Kidney epithelial cell (primary cell): Measurements from ENCODE around the gene CCL7. TPM values are rescaled to one million over a fixed set of nuclear protein-coding genes. Genes with fewer than 3 reads are reported as not detected.

ENCODE experiments used
- DNase-seq: peaks from one replicate; pipeline ENCODE4 v3.0.0-alpha.2; 2010; ENCODE audit warnings: low read depth
- H3K27me3 ChIP-seq: 2 replicates; pipeline ENCODE4 v1.6.0; 2011; ENCODE audit warnings: low read length; ENCODE audit not compliant: control insufficient read depth, insufficient read depth
- H3K36me3 ChIP-seq: 2 replicates; pipeline ENCODE4 v1.5.1; 2011; ENCODE audit warnings: low read length; ENCODE audit not compliant: control insufficient read depth, insufficient read depth
- H3K4me3 ChIP-seq: 2 replicates; pipeline ENCODE4 v1.5.1; 2011; ENCODE audit warnings: low read depth, mild to moderate bottlenecking, control low read depth, low read length
- total RNA-seq: library from RNA; depleted of rRNA; stranded (reverse); fragments of >200 nt; gene quantifications from 2 replicates; pipeline ENCODE4 v1.2.3, GENCODE V29; 2015
- TF ChIP-seq, protein P1 (sequence below): IDR thresholded peaks from 2 replicates; pipeline ENCODE4 v1.5.1; 2011; ENCODE audit warnings: mild to moderate bottlenecking, moderate library complexity, low read length, control low read depth, inconsistent platforms; ENCODE audit not compliant: insufficient read depth, poor library complexity, severe bottlenecking

Gene CCL7
- total RNA-seq, 1 donor from 2014 or later = not detected

DNA sequence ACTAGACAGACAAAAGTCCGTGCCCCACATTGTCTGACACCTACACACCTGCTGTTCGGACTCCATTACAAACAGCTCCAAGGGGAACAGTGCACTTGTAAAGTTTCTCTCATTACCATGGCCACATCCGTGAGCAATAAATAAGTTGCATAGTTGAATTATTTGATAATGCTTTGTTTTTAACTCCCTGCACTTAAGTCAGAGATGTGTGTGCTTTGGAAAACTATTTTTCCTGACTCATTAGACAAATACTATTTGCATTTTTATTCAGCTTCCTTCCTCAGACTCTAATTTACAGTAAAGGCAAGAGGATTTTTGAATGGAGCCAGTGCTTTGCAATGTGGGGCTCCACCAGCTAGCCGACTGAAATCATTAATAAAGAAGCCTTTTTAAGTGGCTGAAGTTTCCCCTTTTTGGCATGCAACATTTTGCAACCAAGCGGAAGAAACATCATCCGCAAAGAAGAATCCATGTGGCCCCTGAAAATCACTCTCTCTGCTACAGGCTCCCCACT, 21.5 kb upstream of the CCL7 start:
- DNase-seq = peak; percentile 57
- TF ChIP-seq, protein P1, sequence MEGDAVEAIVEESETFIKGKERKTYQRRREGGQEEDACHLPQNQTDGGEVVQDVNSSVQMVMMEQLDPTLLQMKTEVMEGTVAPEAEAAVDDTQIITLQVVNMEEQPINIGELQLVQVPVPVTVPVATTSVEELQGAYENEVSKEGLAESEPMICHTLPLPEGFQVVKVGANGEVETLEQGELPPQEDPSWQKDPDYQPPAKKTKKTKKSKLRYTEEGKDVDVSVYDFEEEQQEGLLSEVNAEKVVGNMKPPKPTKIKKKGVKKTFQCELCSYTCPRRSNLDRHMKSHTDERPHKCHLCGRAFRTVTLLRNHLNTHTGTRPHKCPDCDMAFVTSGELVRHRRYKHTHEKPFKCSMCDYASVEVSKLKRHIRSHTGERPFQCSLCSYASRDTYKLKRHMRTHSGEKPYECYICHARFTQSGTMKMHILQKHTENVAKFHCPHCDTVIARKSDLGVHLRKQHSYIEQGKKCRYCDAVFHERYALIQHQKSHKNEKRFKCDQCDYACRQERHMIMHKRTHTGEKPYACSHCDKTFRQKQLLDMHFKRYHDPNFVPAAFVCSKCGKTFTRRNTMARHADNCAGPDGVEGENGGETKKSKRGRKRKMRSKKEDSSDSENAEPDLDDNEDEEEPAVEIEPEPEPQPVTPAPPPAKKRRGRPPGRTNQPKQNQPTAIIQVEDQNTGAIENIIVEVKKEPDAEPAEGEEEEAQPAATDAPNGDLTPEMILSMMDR = no peak

DNA sequence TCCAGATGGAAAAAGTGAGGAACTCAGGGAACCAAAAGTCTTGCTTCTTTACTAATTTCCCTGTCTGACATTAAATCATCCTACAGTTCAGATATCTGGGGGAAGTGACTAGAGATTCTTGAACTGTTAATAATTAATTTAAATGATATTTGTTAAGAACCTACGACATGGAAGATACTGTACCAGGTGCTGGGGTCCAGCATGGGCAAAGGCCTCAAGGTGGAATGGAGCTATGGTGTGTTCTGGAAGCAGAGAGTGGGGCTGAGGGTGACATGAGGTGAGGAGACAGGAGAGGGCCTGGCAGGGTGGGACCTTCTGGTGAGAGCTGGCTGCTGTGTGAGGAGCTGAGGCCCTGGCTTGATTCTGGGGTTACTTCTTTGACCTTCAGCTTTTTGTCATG, 21.0 kb upstream of the CCL7 start:
- no peak for DNase-seq
- H3K36me3 ChIP-seq = no peaks in the 10 kb centered on the region
- TF ChIP-seq, protein P1 = no peak
- H3K4me3 ChIP-seq = no peak overlapping the region
- H3K27me3 ChIP-seq = no peaks in the 10 kb centered on the region

More for the DNA sequence above, 21.5 kb upstream of the CCL7 start:
- H3K36me3 ChIP-seq = no peaks in the 10 kb centered on the region
- no peaks in the 10 kb centered on the region for H3K27me3 ChIP-seq
- H3K4me3 ChIP-seq = no peak overlapping the region

DNA sequence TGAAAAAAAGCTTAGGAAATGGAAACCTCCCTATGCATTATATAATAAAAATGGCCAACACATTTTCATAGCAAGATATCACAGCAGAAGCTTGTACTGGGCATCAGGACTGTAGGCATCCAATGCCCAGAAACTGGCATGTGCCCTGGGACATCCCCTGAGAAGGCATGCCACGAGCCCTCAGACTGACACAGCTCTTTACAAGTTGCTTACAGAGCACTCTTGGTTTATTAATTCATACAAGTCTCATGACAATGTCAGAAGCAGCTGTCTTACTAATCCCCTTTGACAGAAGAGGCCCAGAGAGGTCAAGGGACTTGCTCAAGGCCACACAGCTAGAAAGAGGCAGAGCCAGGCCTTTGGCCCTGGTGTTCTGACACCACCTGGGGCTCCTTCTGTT, 20.5 kb upstream of the CCL7 start:
- H3K27me3 ChIP-seq = no peaks in the 10 kb centered on the region
- H3K36me3 ChIP-seq = no peaks in the 10 kb centered on the region
- no peak for DNase-seq
- no peak overlapping the region for H3K4me3 ChIP-seq
- TF ChIP-seq, protein P1 = no peak

DNA sequence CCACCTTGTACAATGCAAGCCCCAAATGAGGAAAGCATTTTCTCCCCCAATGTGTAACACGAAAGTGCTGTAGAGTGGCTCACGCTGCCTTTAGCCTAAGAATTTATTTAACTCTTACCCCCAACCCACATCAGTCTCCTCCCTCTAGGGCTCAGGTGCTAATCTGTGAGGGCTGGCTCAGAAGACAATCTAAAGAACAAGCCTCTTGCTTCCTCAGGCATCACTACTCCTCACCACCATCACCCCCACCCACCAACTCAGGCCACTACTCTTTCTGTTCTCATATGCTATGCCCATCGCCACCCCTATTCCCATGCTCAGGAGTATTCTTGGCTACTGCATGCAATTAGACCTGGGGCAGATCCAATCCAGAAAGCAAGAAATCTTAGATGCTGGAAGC, 18.8 kb upstream of the CCL7 start:
- TF ChIP-seq, protein P1 = no peak
- no peak for DNase-seq
- no peaks in the 10 kb centered on the region for H3K36me3 ChIP-seq
- no peak overlapping the region for H3K4me3 ChIP-seq
- H3K27me3 ChIP-seq = no peaks in the 10 kb centered on the region

DNA sequence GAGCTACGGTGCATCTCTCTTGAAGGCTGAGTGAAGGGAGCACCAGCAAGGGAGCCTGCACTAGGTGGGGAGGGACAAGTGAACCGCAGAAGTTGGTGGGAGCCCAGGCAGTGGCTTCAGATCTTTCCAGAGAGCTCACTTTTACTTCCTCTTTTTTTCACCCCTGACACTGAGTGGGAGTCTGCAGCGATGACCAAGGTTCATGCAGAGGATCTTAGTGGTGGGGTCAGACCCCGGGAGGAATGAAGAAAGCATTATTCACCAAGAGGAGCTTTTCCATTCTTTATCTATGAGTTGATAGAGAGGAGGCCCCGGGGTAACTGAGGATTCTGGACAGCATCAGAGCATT, 18.0 kb upstream of the CCL7 start:
- DNase-seq = no peak
- TF ChIP-seq, protein P1 = no peak
- Histone ChIP-seq H3K27me3 (no peaks in the 10 kb centered on the region), H3K36me3 (no peaks in the 10 kb centered on the region), H3K4me3 (no peak overlapping the region)

DNA sequence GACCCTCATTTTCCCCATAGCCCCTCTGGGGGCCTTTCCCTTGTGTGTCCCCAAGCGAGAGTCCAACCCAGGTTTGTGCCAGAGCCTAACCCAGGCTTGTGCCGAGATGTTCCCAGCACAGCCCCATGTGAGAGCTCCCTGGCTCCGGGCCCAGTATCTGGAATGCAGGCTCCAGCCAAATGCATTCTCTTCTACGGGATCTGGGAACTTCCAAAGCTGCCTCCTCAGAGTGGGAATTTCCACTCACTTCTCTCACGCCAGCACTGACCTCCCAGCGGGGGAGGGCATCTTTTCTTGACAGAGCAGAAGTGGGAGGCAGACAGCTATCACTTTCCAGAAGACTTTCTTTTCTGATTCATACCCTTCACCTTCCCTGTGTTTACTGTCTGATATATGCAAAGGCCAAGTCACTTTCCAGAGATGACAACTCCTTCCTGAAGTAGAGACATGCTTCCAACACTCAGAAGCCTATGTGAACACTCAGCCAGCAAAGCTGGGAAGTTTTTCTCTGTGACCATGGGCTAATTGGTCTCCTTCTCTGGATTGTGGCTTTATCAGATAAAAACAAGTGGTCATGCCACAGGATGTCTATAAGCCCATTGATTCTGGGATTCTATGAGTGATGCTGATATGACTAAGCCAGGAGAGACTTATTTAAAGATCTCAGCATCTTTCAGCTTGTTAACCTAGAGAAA, 17.4 kb upstream of the CCL7 start:
- TF ChIP-seq, protein P1 = no peak
- Histone ChIP-seq H3K4me3 (no peak overlapping the region), H3K27me3 (no peaks in the 10 kb centered on the region), H3K36me3 (no peaks in the 10 kb centered on the region)
- peak; percentile 70 for DNase-seq
